RWPE1 (cell line): ENCODE data around the gene LPIN2.
A peak's percentile ranks its signal among the peaks of the same experiment; 100 is the strongest.

Source experiments
- CTCF ChIA-PET: fragments of 350-600 bp; sonication (Branson Sonifier 250); formaldehyde crosslinking; extraction: SDS; loops from one replicate; lab custom pipeline; 2021; lab: Yijun Ruan, JAX
- POLR2A ChIA-PET: fragments of 400-600 bp; formaldehyde crosslinking; extraction: SDS; loops from one replicate; lab custom pipeline; 2020; ENCODE audit warnings: antibody characterized with exemption; ENCODE audit not compliant: low non-redundant PET; lab: Yijun Ruan, JAX
- DNase-seq: peaks from one replicate; pipeline ENCODE4 v3.0.0; 2012; ENCODE audit warnings: low spot score
- H3K27ac ChIP-seq: fragments of 450-650 bp; 2 replicates; pipeline ENCODE4 v1.5.1; 2017
- CTCF ChIP-seq: fragments of 450-650 bp; conservative IDR thresholded peaks from 2 replicates; pipeline ENCODE4 v1.5.1; 2017; ENCODE audit warnings: low read depth, mild to moderate bottlenecking

LPIN2 gene

GRCh38 chr18:3046216-3046808 lies 33.4 kb upstream of the LPIN2 start:
- CTCF ChIA-PET: no interaction called here
- no peak overlapping the region for H3K27ac ChIP-seq
- DNase-seq: no peak
- no peak for TF ChIP-seq CTCF
- POLR2A ChIA-PET: no interaction called here

GRCh38 chr18:3044931-3045698 lies 32.2 kb upstream of the LPIN2 start:
- CTCF ChIA-PET: no interaction called here
- no peak overlapping the region for H3K27ac ChIP-seq
- POLR2A ChIA-PET: no interaction called here
- peak; percentile 14 for DNase-seq
- no peak for TF ChIP-seq CTCF

- no peak overlapping the region for H3K27ac ChIP-seq
- ChIA-PET POLR2A (no interaction called here), CTCF (no interaction called here)
These were observed 29.4 kb upstream of the LPIN2 start for GRCh38 chr18:3042379-3042778.

GRCh38 chr18:3041843-3042242 lies 28.9 kb upstream of the LPIN2 start:
- no peak overlapping the region for H3K27ac ChIP-seq
- CTCF ChIA-PET: no interaction called here
- POLR2A ChIA-PET: no interaction called here
- DNase-seq: no peak
- no peak for TF ChIP-seq CTCF

More at GRCh38 chr18:3042379-3042778, 29.4 kb upstream of the LPIN2 start:
- TF ChIP-seq CTCF: no peak
- no peak for DNase-seq

GRCh38 chr18:3040881-3041280 lies 27.9 kb upstream of the LPIN2 start:
- H3K27ac ChIP-seq: no peak overlapping the region
- POLR2A ChIA-PET: no interaction called here
- CTCF ChIA-PET: no interaction called here
- DNase-seq: no peak
- TF ChIP-seq CTCF: no peak

- no peak for DNase-seq
- POLR2A ChIA-PET: no interaction called here
- CTCF ChIA-PET: no interaction called here
These were observed 27.2 kb upstream of the LPIN2 start for GRCh38 chr18:3040173-3040572.

More at GRCh38 chr18:3040173-3040572, 27.2 kb upstream of the LPIN2 start:
- H3K27ac ChIP-seq: no peak overlapping the region
- no peak for TF ChIP-seq CTCF
